ENCODE results near the gene RBBP4.

Gene RBBP4

GRCh38 chr1:32718527-32718926, 67.5 kb downstream of the RBBP4 start:
- no peak for TF ChIP-seq CTCF (IDR thresholded peaks at IDR 0.05; ENCODE audit: insufficient read depth, low read length, missing control alignments)
- DNase-seq (ENCODE audit: low read depth, low spot score): no peak
- ChIA-PET CTCF (interaction anchor here (15.3 kb wide), 1 partner anchor 54 kb away, joined by 299 read pairs; no protein-coding TSS in a partner anchor), POLR2A (no interaction called here)
- H3K4me3 ChIP-seq (ENCODE audit: low read depth, low read length): no peak overlapping the region

GRCh38 chr1:32719681-32720275, 68.8 kb downstream of the RBBP4 start:
- POLR2A ChIA-PET: no interaction called here
- no peak overlapping the region for H3K4me3 ChIP-seq (ENCODE audit: low read depth, low read length)
- no peak for DNase-seq (ENCODE audit: low read depth, low spot score)
- no peak for TF ChIP-seq CTCF (IDR thresholded peaks at IDR 0.05; ENCODE audit: insufficient read depth, low read length, missing control alignments)
- CTCF ChIA-PET: interaction anchor here (1.3 kb wide), 1 partner anchor 8 kb away, joined by 6 read pairs; no protein-coding TSS in a partner anchor

- peak; percentile 58 for DNase-seq (ENCODE audit: low read depth, low spot score)
- H3K4me3 ChIP-seq (ENCODE audit: low read depth, low read length): peak overlapping the region; percentile 29
- no peak for TF ChIP-seq CTCF (IDR thresholded peaks at IDR 0.05; ENCODE audit: insufficient read depth, low read length, missing control alignments)
- ChIA-PET CTCF (interaction anchor here (0.9 to 6.0 kb wide), 5 partner anchors 8 to 49 kb away, joined by 3 to 71 read pairs (median 3); no protein-coding TSS in a partner anchor), POLR2A (interaction anchor here (0.7 to 1.4 kb wide), 3 partner anchors 13 to 21 kb away, joined by 3 to 12 read pairs (median 3); partner anchors contain the start of gene SYNC)
Measured at GRCh38 chr1:32724678-32725614, 73.9 kb downstream of the RBBP4 start.

- DNase-seq (ENCODE audit: low read depth, low spot score): no peak
- ChIA-PET POLR2A (interaction anchor here (0.7 to 1.4 kb wide), 3 partner anchors 13 to 22 kb away, joined by 3 to 12 read pairs (median 3); partner anchors contain the start of gene SYNC), CTCF (interaction anchor here (0.9 to 6.0 kb wide), 5 partner anchors 9 to 49 kb away, joined by 3 to 71 read pairs (median 3); no protein-coding TSS in a partner anchor)
- no peak overlapping the region for H3K4me3 ChIP-seq (ENCODE audit: low read depth, low read length)
- no peak for TF ChIP-seq CTCF (IDR thresholded peaks at IDR 0.05; ENCODE audit: insufficient read depth, low read length, missing control alignments)
Measured at GRCh38 chr1:32725615-32725982, 74.6 kb downstream of the RBBP4 start.

GRCh38 chr1:32727876-32728275, 76.9 kb downstream of the RBBP4 start:
- ChIA-PET CTCF (interaction anchor here (0.9 to 4.1 kb wide), 5 partner anchors 9 to 46 kb away, joined by 4 to 50 read pairs (median 6); a partner anchor contains a TSS), POLR2A (interaction anchor here (2.5 kb wide), 1 partner anchor 24 kb away, joined by 20 read pairs; the partner anchor contains the start of gene SYNC)
- no peak overlapping the region for H3K4me3 ChIP-seq (ENCODE audit: low read depth, low read length)
- no peak for TF ChIP-seq CTCF (IDR thresholded peaks at IDR 0.05; ENCODE audit: insufficient read depth, low read length, missing control alignments)
- no peak for DNase-seq (ENCODE audit: low read depth, low spot score)

Measured in AG04449 (cell line).